Lower leg skin (tissue), 3 donors: ENCODE data around the gene SLC15A1.

ENCODE experiments used
- POLR2A ChIP-seq, 2 donors: fragments of 450-650 bp; IDR thresholded peaks; one replicate each; pipeline ENCODE4 v1.6.1; 2016 to 2017; ENCODE audit warnings: antibody characterized with exemption in 2 of 2, mild to moderate bottlenecking in 1 of 2, moderate library complexity in 1 of 2
- TF ChIP-seq, protein P1 (sequence below), 3 donors: fragments of 450-650 bp; IDR thresholded peaks; one replicate each; pipeline ENCODE4 v1.5.1; 2016; ENCODE audit warnings: antibody characterized with exemption in 3 of 3, mild to moderate bottlenecking in 3 of 3, moderate library complexity in 2 of 3

DNA sequence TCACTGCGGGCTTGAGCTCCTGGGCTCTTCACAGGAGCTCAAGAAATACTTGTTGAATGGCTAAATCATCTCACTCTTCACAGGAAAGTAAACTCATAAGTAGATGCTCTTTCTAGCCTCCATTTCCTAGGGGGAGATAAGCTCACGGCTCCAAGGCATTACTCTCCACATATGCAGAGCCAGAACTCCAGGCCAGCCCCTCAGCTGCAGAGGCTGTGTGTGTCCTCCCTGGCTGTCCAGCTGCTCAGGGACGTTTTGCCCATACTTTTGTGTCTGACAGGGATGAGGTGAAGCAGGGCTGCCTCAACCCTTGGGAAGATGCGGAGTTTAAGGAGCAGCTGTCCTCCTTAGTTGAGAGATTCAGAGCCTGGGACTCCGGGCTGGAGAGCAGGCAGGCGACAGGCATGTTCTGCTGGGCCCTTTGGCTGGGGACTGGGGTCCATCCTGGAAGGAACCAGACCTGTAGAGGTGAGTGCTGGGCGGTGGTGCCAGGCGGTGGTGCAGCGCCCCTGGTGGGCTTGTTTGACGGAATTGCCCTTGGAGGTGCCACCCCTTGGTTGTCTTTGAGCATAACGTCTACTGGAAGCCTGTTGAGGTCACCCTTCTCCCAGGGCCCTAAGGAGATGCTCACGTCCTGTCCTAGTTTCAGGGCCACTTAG lies 20.5 kb upstream of the SLC15A1 start:
- TF ChIP-seq, protein P1, sequence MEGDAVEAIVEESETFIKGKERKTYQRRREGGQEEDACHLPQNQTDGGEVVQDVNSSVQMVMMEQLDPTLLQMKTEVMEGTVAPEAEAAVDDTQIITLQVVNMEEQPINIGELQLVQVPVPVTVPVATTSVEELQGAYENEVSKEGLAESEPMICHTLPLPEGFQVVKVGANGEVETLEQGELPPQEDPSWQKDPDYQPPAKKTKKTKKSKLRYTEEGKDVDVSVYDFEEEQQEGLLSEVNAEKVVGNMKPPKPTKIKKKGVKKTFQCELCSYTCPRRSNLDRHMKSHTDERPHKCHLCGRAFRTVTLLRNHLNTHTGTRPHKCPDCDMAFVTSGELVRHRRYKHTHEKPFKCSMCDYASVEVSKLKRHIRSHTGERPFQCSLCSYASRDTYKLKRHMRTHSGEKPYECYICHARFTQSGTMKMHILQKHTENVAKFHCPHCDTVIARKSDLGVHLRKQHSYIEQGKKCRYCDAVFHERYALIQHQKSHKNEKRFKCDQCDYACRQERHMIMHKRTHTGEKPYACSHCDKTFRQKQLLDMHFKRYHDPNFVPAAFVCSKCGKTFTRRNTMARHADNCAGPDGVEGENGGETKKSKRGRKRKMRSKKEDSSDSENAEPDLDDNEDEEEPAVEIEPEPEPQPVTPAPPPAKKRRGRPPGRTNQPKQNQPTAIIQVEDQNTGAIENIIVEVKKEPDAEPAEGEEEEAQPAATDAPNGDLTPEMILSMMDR (IDR thresholded peaks at IDR 0.05), result no peak
- no peak for TF ChIP-seq POLR2A (IDR thresholded peaks at IDR 0.05)
